GM23338 (cell line): Measurements from ENCODE around the gene FANK1. TPM values are rescaled to one million over a fixed set of nuclear protein-coding genes. Genes with fewer than 3 reads are reported as not detected.

Experiments
- ATAC-seq: fragments of 200-7000 bp; cut with Tn5 transposase; 3 replicates; pipeline ENCODE4 v1.9.1; 2020
- DNase-seq: peaks from one replicate; pipeline ENCODE4 v3.0.0-alpha.2; 2015; ENCODE audit warnings: low spot score
- H2AFZ ChIP-seq: fragments of 200-600 bp; sonication (generic); 2 replicates; pipeline ENCODE4 v1.8.0; 2016; ENCODE audit warnings: antibody characterized with exemption, mild to moderate bottlenecking, moderate library complexity
- H3F3A ChIP-seq: fragments of 200-600 bp; sonication (generic); replicated peaks from 2 replicates; pipeline ENCODE4 v1.8.0; 2017; ENCODE audit warnings: antibody characterized with exemption, mixed run types, low read depth
- H3K27ac ChIP-seq: fragments of 200-600 bp; sonication (generic); 2 replicates; pipeline ENCODE4 v1.6.1; 2016; ENCODE audit warnings: low read depth
- H3K27me3 ChIP-seq: fragments of 200-600 bp; sonication (generic); 2 replicates; pipeline ENCODE4 v1.8.0; 2016; ENCODE audit warnings: mild to moderate bottlenecking, mixed run types, moderate library complexity; ENCODE audit not compliant: insufficient read depth
- H3K36me3 ChIP-seq: fragments of 200-600 bp; sonication (generic); 2 replicates; pipeline ENCODE4 v1.8.0; 2016; ENCODE audit warnings: mild to moderate bottlenecking; ENCODE audit not compliant: insufficient read depth
- H3K4me1 ChIP-seq: fragments of 200-600 bp; sonication (generic); 2 replicates; pipeline ENCODE4 v1.8.0; 2016; ENCODE audit warnings: mild to moderate bottlenecking, moderate library complexity; ENCODE audit not compliant: insufficient read depth
- H3K4me2 ChIP-seq: fragments of 200-600 bp; sonication (generic); 2 replicates; pipeline ENCODE4 v1.7.1; 2017; ENCODE audit warnings: mixed run types
- H3K4me3 ChIP-seq: fragments of 200-600 bp; sonication (generic); 2 replicates; pipeline ENCODE4 v1.6.1; 2016; ENCODE audit warnings: mixed run types
- H3K79me2 ChIP-seq: fragments of 200-600 bp; sonication (generic); replicated peaks from 2 replicates; pipeline ENCODE4 v1.8.0; 2017; ENCODE audit warnings: mild to moderate bottlenecking; ENCODE audit not compliant: insufficient read depth
- H3K9me2 ChIP-seq: fragments of 200-600 bp; sonication (generic); 2 replicates; pipeline ENCODE4 v1.8.0; 2017; ENCODE audit not compliant: insufficient read depth
- H4K20me1 ChIP-seq: fragments of 200-600 bp; sonication (generic); replicated peaks from 2 replicates; pipeline ENCODE4 v1.8.0; 2017; ENCODE audit warnings: mild to moderate bottlenecking; ENCODE audit not compliant: insufficient read depth
- H3K27ac Mint-ChIP-seq: 2 replicates; pipeline ENCODE4 v1.8.0; 2020; ENCODE audit warnings: inconsistent platforms, mild to moderate bottlenecking, moderate library complexity, mixed read lengths
- H3K27me3 Mint-ChIP-seq: 3 replicates; pipeline ENCODE4 v1.8.0; 2022; ENCODE audit warnings: low read depth, mild to moderate bottlenecking, moderate library complexity, mixed read lengths, inconsistent platforms; ENCODE audit not compliant: insufficient read depth, poor library complexity
- H3K36me3 Mint-ChIP-seq: 3 replicates; pipeline ENCODE4 v1.8.0; 2021; ENCODE audit warnings: low read depth, mild to moderate bottlenecking, inconsistent platforms, moderate library complexity, mixed read lengths
- H3K4me1 Mint-ChIP-seq: 3 replicates; pipeline ENCODE4 v1.8.0; 2020; ENCODE audit warnings: mild to moderate bottlenecking, inconsistent platforms, mixed read lengths
- H3K4me3 Mint-ChIP-seq: 3 replicates; pipeline ENCODE4 v1.8.0; 2021; ENCODE audit warnings: moderate library complexity, mild to moderate bottlenecking, inconsistent platforms, mixed read lengths
- H3K9me3 Mint-ChIP-seq: 3 replicates; pipeline ENCODE4 v1.8.0; 2020; ENCODE audit warnings: moderate library complexity, mild to moderate bottlenecking, inconsistent platforms, mixed read lengths
- CREB1 ChIP-seq: fragments of 250-450 bp; sonication (Bioruptor Pico); IDR thresholded peaks from 2 replicates; pipeline ENCODE4 v1.5.0; 2020; ENCODE audit warnings: low read depth, mild to moderate bottlenecking, moderate library complexity
- JUNB ChIP-seq: IDR thresholded peaks from one replicate; pipeline ENCODE4 v1.6.1; 2016; ENCODE audit warnings: antibody characterized with exemption; ENCODE audit not compliant: unreplicated experiment
- NANOG ChIP-seq: IDR thresholded peaks from 2 replicates; pipeline ENCODE4 v1.6.1; 2016; ENCODE audit warnings: antibody characterized with exemption, borderline replicate concordance
- POLR2AphosphoS5 ChIP-seq: IDR thresholded peaks from 2 replicates; pipeline ENCODE4 v1.6.1; 2016; ENCODE audit warnings: antibody characterized with exemption, low read depth
- ZNF331 ChIP-seq: fragments of 250-450 bp; sonication (Bioruptor Pico); IDR thresholded peaks from 2 replicates; pipeline ENCODE4 v1.5.0; 2020; ENCODE audit warnings: low read depth, mild to moderate bottlenecking, moderate library complexity
- polyA plus RNA-seq: library from polyadenylated mRNA; unstranded; fragments of >200 nt; fragmentation: Nextera tagmentation; extraction: Ambion mirVana; gene quantifications from 2 replicates; pipeline ENCODE4 v1.2.1, GENCODE V29; 2016
- total RNA-seq: library from RNA; depleted of rRNA; stranded (reverse); fragments of >200 nt; shearing (Covaris generic); gene quantifications from 2 replicates; pipeline ENCODE4 v1.2.3, GENCODE V29; 2014
- TF ChIP-seq, protein P1 (sequence below): IDR thresholded peaks from one replicate; pipeline ENCODE4 v1.6.1; 2018; ENCODE audit warnings: antibody characterized with exemption; ENCODE audit not compliant: unreplicated experiment
- TF ChIP-seq, protein P2 (sequence below): IDR thresholded peaks from 2 replicates; pipeline ENCODE4 v1.6.1; 2016; ENCODE audit warnings: antibody characterized with exemption
- TF ChIP-seq, protein P3 (sequence below): fragments of 250-450 bp; sonication (Bioruptor Pico); IDR thresholded peaks from 2 replicates; pipeline ENCODE4 v1.5.0; 2020; ENCODE audit warnings: mild to moderate bottlenecking, moderate library complexity

Gene FANK1
- total and polyA plus RNA-seq, 2 experiments from 2014 or later = 0.37 to 0.69 TPM

DNA sequence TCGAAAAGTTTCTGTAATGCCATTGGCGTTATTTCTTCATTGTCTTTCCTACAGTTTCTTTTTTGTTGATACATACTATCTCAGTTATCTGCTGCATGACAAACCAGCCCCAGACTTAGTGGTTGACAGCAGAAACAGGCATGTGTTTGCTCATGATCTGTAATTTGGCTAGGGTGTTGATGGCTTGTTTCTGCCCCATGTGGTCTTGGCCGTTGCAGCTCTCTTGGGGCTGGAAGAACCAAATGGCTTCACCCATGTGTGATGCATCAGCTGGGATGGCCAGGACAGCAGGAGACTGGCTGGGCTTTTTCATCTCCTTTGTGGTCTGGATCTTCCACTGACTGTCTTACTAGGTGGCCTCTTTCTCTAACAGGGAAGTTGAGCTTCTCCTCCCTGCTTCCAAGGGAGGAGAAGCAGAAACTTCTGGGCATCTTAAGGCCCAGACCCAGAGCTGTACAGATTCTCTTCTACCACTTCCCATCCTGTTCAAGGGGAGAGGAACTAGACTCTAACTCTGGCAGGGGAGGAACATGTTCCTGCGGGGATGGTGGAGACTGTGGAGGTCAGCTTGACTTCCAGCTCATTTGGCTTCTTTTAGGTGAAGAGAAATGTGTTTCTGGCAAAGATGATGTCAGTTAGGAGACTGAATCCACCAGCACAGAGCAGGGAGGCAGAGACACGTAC is 89.3 kb downstream of the FANK1 start:
- no peak overlapping the region for H3K27ac Mint-ChIP-seq
- H3K36me3 Mint-ChIP-seq = peaks cover 2% of the 10 kb centered on the region; the same call in 1 of the 3 replicates
- DNase-seq = no peak
- Histone ChIP-seq H3K36me3 (no peaks in the 10 kb centered on the region), H3K4me1 (peaks cover 5% of the 10 kb centered on the region; the same call in 1 of the 2 replicates), H3F3A (no peaks in the 10 kb centered on the region), H3K4me3 (no peak overlapping the region), H4K20me1 (no peaks in the 10 kb centered on the region), H3K27ac (no peak overlapping the region), H2AFZ (no peak overlapping the region), H3K9me2 (peaks cover 6% of the 10 kb centered on the region; the same call in 1 of the 2 replicates), H3K27me3 (no peaks in the 10 kb centered on the region), H3K4me2 (no peak overlapping the region), H3K79me2 (no peaks in the 10 kb centered on the region)
- no peak for ATAC-seq
- TF ChIP-seq ZNF331 (CRISPR knock-in tag) = no peak
- TF ChIP-seq, protein P1, sequence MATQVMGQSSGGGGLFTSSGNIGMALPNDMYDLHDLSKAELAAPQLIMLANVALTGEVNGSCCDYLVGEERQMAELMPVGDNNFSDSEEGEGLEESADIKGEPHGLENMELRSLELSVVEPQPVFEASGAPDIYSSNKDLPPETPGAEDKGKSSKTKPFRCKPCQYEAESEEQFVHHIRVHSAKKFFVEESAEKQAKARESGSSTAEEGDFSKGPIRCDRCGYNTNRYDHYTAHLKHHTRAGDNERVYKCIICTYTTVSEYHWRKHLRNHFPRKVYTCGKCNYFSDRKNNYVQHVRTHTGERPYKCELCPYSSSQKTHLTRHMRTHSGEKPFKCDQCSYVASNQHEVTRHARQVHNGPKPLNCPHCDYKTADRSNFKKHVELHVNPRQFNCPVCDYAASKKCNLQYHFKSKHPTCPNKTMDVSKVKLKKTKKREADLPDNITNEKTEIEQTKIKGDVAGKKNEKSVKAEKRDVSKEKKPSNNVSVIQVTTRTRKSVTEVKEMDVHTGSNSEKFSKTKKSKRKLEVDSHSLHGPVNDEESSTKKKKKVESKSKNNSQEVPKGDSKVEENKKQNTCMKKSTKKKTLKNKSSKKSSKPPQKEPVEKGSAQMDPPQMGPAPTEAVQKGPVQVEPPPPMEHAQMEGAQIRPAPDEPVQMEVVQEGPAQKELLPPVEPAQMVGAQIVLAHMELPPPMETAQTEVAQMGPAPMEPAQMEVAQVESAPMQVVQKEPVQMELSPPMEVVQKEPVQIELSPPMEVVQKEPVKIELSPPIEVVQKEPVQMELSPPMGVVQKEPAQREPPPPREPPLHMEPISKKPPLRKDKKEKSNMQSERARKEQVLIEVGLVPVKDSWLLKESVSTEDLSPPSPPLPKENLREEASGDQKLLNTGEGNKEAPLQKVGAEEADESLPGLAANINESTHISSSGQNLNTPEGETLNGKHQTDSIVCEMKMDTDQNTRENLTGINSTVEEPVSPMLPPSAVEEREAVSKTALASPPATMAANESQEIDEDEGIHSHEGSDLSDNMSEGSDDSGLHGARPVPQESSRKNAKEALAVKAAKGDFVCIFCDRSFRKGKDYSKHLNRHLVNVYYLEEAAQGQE = no peak
- H3K9me3 Mint-ChIP-seq = peaks cover 7% of the 10 kb centered on the region; the same call in 2 of the 3 replicates
- no peak overlapping the region for H3K4me3 Mint-ChIP-seq
- H3K27me3 Mint-ChIP-seq = no peaks in the 10 kb centered on the region
- H3K4me1 Mint-ChIP-seq = peaks cover 11% of the 10 kb centered on the region

DNA sequence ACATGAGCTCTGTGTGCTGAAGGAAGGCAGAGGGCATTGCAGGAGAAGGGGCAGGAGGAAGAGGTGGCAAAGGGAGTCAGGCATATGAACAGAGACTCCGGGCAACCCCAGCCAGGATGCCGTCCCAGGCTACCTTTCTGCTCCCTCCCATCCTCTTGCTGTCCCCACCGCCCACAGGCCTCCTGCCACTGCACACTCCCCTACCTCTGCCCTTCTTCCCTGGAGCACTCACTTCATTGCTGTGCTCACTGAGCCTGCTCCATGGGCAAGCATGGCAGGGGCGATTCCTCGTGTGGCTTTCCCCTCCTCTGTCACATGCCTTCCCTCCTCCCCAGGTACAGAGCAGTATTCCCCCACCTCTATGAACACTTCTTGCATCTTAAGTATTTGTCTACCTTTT is 93.4 kb downstream of the FANK1 start:
- H3K4me1 ChIP-seq = no peaks in the 10 kb centered on the region
- H2AFZ ChIP-seq = no peak overlapping the region
- H3K9me2 ChIP-seq = peaks cover 6% of the 10 kb centered on the region; the same call in 1 of the 2 replicates
- H3K27ac Mint-ChIP-seq = no peak overlapping the region
- no peaks in the 10 kb centered on the region for H3K36me3 ChIP-seq
- H3K4me3 ChIP-seq = no peak overlapping the region
- no peak for ATAC-seq
- no peak for DNase-seq
- no peaks in the 10 kb centered on the region for H3K27me3 ChIP-seq
- no peaks in the 10 kb centered on the region for H3K27me3 Mint-ChIP-seq
- H3F3A ChIP-seq = no peaks in the 10 kb centered on the region
- no peak overlapping the region for H3K27ac ChIP-seq
- no peaks in the 10 kb centered on the region for H4K20me1 ChIP-seq
- H3K4me1 Mint-ChIP-seq = no peaks in the 10 kb centered on the region
- H3K79me2 ChIP-seq = no peaks in the 10 kb centered on the region
- no peak overlapping the region for H3K4me3 Mint-ChIP-seq
- no peak overlapping the region for H3K4me2 ChIP-seq
- peaks cover 2% of the 10 kb centered on the region; the same call in 1 of the 3 replicates for H3K36me3 Mint-ChIP-seq
- H3K9me3 Mint-ChIP-seq = peaks cover 12% of the 10 kb centered on the region; the same call in 2 of the 3 replicates
- TF ChIP-seq CREB1 (CRISPR knock-in tag) (no peak), JUNB (no peak), POLR2AphosphoS5 (no peak), NANOG (no peak)
- TF ChIP-seq, protein P2, sequence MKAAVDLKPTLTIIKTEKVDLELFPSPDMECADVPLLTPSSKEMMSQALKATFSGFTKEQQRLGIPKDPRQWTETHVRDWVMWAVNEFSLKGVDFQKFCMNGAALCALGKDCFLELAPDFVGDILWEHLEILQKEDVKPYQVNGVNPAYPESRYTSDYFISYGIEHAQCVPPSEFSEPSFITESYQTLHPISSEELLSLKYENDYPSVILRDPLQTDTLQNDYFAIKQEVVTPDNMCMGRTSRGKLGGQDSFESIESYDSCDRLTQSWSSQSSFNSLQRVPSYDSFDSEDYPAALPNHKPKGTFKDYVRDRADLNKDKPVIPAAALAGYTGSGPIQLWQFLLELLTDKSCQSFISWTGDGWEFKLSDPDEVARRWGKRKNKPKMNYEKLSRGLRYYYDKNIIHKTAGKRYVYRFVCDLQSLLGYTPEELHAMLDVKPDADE = no peak
- TF ChIP-seq, protein P3, sequence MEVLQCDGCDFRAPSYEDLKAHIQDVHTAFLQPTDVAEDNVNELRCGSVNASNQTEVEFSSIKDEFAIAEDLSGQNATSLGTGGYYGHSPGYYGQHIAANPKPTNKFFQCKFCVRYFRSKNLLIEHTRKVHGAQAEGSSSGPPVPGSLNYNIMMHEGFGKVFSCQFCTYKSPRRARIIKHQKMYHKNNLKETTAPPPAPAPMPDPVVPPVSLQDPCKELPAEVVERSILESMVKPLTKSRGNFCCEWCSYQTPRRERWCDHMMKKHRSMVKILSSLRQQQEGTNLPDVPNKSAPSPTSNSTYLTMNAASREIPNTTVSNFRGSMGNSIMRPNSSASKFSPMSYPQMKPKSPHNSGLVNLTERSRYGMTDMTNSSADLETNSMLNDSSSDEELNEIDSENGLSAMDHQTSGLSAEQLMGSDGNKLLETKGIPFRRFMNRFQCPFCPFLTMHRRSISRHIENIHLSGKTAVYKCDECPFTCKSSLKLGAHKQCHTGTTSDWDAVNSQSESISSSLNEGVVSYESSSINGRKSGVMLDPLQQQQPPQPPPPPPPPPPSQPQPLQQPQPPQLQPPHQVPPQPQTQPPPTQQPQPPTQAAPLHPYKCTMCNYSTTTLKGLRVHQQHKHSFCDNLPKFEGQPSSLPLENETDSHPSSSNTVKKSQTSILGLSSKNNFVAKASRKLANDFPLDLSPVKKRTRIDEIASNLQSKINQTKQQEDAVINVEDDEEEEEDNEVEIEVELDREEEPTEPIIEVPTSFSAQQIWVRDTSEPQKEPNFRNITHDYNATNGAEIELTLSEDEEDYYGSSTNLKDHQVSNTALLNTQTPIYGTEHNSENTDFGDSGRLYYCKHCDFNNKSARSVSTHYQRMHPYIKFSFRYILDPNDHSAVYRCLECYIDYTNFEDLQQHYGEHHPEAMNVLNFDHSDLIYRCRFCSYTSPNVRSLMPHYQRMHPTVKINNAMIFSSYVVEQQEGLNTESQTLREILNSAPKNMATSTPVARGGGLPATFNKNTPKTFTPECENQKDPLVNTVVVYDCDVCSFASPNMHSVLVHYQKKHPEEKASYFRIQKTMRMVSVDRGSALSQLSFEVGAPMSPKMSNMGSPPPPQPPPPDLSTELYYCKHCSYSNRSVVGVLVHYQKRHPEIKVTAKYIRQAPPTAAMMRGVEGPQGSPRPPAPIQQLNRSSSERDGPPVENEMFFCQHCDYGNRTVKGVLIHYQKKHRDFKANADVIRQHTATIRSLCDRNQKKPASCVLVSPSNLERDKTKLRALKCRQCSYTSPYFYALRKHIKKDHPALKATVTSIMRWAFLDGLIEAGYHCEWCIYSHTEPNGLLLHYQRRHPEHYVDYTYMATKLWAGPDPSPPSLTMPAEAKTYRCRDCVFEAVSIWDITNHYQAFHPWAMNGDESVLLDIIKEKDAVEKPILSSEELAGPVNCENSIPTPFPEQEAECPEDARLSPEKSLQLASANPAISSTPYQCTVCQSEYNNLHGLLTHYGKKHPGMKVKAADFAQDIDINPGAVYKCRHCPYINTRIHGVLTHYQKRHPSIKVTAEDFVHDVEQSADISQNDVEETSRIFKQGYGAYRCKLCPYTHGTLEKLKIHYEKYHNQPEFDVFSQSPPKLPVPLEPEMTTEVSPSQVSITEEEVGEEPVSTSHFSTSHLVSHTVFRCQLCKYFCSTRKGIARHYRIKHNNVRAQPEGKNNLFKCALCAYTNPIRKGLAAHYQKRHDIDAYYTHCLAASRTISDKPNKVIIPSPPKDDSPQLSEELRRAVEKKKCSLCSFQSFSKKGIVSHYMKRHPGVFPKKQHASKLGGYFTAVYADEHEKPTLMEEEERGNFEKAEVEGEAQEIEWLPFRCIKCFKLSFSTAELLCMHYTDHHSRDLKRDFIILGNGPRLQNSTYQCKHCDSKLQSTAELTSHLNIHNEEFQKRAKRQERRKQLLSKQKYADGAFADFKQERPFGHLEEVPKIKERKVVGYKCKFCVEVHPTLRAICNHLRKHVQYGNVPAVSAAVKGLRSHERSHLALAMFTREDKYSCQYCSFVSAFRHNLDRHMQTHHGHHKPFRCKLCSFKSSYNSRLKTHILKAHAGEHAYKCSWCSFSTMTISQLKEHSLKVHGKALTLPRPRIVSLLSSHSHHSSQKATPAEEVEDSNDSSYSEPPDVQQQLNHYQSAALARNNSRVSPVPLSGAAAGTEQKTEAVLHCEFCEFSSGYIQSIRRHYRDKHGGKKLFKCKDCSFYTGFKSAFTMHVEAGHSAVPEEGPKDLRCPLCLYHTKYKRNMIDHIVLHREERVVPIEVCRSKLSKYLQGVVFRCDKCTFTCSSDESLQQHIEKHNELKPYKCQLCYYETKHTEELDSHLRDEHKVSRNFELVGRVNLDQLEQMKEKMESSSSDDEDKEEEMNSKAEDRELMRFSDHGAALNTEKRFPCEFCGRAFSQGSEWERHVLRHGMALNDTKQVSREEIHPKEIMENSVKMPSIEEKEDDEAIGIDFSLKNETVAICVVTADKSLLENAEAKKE = no peak
